Adrenal gland (tissue), 5 donors: ENCODE measurements around the gene ANKS1A.

Experiments
- POLR2A ChIP-seq, 2 donors: fragments of 450-650 bp; IDR thresholded peaks; one replicate each; pipeline ENCODE4 v1.6.1; 2017; ENCODE audit warnings: antibody characterized with exemption in 2 of 2, mild to moderate bottlenecking in 2 of 2, moderate library complexity in 1 of 2
- TF ChIP-seq, protein P1 (sequence below), 6 experiments: fragments of 450-650 bp in 4 of 6; fragments of 200-600 bp in 2 of 6; sonication (generic) in 1 of 6; IDR thresholded peaks; 1 replicate in 5 of 6; 2 replicates in 1 of 6; pipeline versions ENCODE4 v1.5.1 to v1.8.0; 2016 to 2021; ENCODE audit warnings: antibody characterized with exemption in 6 of 6, mild to moderate bottlenecking in 2 of 6, moderate library complexity in 1 of 6
- donor health status: DM: no; HTN: no; CAD: no.

DNA sequence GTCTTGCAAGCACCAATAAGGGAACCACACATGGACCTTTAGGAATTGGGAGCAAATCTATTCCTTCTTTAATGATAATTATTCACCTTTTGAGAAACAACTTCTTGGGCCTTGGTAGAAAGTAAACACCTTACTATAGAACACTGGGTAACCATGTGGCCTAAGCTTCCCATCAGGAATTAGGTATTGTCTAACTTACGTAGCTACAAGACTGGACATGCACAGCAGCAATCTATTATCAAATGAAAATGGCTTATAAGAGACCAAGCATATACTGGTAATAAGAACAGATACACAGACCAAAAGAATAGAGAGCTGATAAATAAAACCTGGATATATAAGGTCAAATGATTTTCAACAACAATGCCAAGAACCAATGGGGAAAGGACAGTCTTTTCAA lies 235.3 kb downstream of the ANKS1A start:
- TF ChIP-seq POLR2A (IDR thresholded peaks at IDR 0.05) = no peak
- TF ChIP-seq, protein P1, sequence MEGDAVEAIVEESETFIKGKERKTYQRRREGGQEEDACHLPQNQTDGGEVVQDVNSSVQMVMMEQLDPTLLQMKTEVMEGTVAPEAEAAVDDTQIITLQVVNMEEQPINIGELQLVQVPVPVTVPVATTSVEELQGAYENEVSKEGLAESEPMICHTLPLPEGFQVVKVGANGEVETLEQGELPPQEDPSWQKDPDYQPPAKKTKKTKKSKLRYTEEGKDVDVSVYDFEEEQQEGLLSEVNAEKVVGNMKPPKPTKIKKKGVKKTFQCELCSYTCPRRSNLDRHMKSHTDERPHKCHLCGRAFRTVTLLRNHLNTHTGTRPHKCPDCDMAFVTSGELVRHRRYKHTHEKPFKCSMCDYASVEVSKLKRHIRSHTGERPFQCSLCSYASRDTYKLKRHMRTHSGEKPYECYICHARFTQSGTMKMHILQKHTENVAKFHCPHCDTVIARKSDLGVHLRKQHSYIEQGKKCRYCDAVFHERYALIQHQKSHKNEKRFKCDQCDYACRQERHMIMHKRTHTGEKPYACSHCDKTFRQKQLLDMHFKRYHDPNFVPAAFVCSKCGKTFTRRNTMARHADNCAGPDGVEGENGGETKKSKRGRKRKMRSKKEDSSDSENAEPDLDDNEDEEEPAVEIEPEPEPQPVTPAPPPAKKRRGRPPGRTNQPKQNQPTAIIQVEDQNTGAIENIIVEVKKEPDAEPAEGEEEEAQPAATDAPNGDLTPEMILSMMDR (IDR thresholded peaks at IDR 0.05) = no peak
